ENCODE measurements around the gene PRTFDC1.

DNA sequence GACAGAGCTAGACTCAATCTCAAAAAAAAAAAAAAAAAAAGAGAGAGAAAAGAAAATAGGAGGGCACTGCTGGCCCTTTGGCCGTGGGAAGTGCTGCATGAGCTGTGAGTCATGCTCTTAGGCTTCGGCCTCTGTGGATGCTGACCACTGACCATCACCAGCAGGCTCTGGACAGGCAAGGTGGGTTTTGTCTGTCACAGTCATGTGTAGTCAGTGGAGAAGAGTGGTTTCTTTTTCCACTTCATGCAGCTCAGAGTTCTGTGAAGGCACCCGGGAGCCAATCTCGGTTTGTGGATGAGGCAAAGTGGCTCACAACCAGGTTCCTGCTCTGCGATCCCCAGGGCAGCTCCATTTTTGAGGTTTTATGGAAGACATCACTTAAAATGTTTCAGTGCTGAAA lies 58.1 kb downstream of the PRTFDC1 start:
- TF ChIP-seq RNF2 (conservative IDR thresholded peaks at IDR 0.05; ENCODE audit: low read depth) (no peak), ZNF253 (CRISPR knock-in tag; IDR thresholded peaks at IDR 0.05; ENCODE audit: borderline replicate concordance) (no peak), RXRA (CRISPR knock-in tag; IDR thresholded peaks at IDR 0.05) (no peak), ETV5 (CRISPR knock-in tag; IDR thresholded peaks at IDR 0.05; ENCODE audit: borderline replicate concordance) (no peak), MXI1 (IDR thresholded peaks at IDR 0.05; ENCODE audit: borderline replicate concordance, low read depth, low read length) (no peak), SMAD1 (CRISPR knock-in tag; IDR thresholded peaks at IDR 0.05; ENCODE audit: borderline replicate concordance, low read depth) (no peak), MTA1 (CRISPR knock-in tag; IDR thresholded peaks at IDR 0.05; ENCODE audit: borderline replicate concordance) (no peak), TCF12 (IDR thresholded peaks at IDR 0.05) (no peak), TCF12 (CRISPR knock-in tag; IDR thresholded peaks at IDR 0.05) (no peak), XBP1 (CRISPR knock-in tag; IDR thresholded peaks at IDR 0.05) (no peak)
- TF ChIP-seq, protein P1, sequence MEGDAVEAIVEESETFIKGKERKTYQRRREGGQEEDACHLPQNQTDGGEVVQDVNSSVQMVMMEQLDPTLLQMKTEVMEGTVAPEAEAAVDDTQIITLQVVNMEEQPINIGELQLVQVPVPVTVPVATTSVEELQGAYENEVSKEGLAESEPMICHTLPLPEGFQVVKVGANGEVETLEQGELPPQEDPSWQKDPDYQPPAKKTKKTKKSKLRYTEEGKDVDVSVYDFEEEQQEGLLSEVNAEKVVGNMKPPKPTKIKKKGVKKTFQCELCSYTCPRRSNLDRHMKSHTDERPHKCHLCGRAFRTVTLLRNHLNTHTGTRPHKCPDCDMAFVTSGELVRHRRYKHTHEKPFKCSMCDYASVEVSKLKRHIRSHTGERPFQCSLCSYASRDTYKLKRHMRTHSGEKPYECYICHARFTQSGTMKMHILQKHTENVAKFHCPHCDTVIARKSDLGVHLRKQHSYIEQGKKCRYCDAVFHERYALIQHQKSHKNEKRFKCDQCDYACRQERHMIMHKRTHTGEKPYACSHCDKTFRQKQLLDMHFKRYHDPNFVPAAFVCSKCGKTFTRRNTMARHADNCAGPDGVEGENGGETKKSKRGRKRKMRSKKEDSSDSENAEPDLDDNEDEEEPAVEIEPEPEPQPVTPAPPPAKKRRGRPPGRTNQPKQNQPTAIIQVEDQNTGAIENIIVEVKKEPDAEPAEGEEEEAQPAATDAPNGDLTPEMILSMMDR (CRISPR knock-in tag; IDR thresholded peaks at IDR 0.05), result no peak
- TF ChIP-seq, protein P2, sequence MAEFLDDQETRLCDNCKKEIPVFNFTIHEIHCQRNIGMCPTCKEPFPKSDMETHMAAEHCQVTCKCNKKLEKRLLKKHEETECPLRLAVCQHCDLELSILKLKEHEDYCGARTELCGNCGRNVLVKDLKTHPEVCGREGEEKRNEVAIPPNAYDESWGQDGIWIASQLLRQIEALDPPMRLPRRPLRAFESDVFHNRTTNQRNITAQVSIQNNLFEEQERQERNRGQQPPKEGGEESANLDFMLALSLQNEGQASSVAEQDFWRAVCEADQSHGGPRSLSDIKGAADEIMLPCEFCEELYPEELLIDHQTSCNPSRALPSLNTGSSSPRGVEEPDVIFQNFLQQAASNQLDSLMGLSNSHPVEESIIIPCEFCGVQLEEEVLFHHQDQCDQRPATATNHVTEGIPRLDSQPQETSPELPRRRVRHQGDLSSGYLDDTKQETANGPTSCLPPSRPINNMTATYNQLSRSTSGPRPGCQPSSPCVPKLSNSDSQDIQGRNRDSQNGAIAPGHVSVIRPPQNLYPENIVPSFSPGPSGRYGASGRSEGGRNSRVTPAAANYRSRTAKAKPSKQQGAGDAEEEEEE (CRISPR knock-in tag; IDR thresholded peaks at IDR 0.05; ENCODE audit: borderline replicate concordance), result no peak
